ENCODE data around the gene UGT1A7. TPM values are rescaled to one million over a fixed set of nuclear protein-coding genes. Genes with fewer than 3 reads are reported as not detected.

The UGT1A7 gene
- polyA plus RNA-seq, 1 donor from 2014 or later: not detected

- Histone ChIP-seq H3K9ac (ENCODE audit: low read length) (no peak overlapping the region), H3K36me3 (ENCODE audit: insufficient read depth, low read length) (no peaks in the 10 kb centered on the region), H3K4me2 (ENCODE audit: low read length) (no peak overlapping the region), H3K4me3 (ENCODE audit: low read length) (no peak overlapping the region), H3K9me2 (ENCODE audit: insufficient read depth, low read length) (no peaks in the 10 kb centered on the region), H3K79me2 (replicated peaks; ENCODE audit: insufficient read depth, low read length) (no peaks in the 10 kb centered on the region), H3K27me3 (ENCODE audit: insufficient read depth, low read depth, low read length) (no peaks in the 10 kb centered on the region), H4K20me1 (ENCODE audit: insufficient read depth) (no peaks in the 10 kb centered on the region), H3K27ac (ENCODE audit: low read length) (no peak overlapping the region), H3F3A (ENCODE audit: insufficient read depth, low read length, poor library complexity, severe bottlenecking) (no peaks in the 10 kb centered on the region), H3K9me3 (ENCODE audit: low read length) (no peaks in the 10 kb centered on the region), H2AFZ (ENCODE audit: low read depth, low read length) (no peak overlapping the region)
- TF ChIP-seq POLR2AphosphoS5 (IDR thresholded peaks at IDR 0.05) (no peak), EZH2 (IDR thresholded peaks at IDR 0.05; ENCODE audit: borderline replicate concordance, insufficient read depth, low read length, poor library complexity, severe bottlenecking) (no peak), TAF1 (IDR thresholded peaks at IDR 0.05; ENCODE audit: low read depth) (no peak), EP300 (conservative IDR thresholded peaks at IDR 0.05; ENCODE audit: poor library complexity, severe bottlenecking) (no peak), RAD21 (conservative IDR thresholded peaks at IDR 0.05) (no peak), SMC3 (conservative IDR thresholded peaks at IDR 0.05; ENCODE audit: poor library complexity) (no peak), MXI1 (conservative IDR thresholded peaks at IDR 0.05; ENCODE audit: poor library complexity, severe bottlenecking) (no peak)
- TF ChIP-seq, protein P1, sequence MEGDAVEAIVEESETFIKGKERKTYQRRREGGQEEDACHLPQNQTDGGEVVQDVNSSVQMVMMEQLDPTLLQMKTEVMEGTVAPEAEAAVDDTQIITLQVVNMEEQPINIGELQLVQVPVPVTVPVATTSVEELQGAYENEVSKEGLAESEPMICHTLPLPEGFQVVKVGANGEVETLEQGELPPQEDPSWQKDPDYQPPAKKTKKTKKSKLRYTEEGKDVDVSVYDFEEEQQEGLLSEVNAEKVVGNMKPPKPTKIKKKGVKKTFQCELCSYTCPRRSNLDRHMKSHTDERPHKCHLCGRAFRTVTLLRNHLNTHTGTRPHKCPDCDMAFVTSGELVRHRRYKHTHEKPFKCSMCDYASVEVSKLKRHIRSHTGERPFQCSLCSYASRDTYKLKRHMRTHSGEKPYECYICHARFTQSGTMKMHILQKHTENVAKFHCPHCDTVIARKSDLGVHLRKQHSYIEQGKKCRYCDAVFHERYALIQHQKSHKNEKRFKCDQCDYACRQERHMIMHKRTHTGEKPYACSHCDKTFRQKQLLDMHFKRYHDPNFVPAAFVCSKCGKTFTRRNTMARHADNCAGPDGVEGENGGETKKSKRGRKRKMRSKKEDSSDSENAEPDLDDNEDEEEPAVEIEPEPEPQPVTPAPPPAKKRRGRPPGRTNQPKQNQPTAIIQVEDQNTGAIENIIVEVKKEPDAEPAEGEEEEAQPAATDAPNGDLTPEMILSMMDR (IDR thresholded peaks at IDR 0.05; ENCODE audit: poor library complexity, severe bottlenecking): no peak
- TF ChIP-seq, protein P2, sequence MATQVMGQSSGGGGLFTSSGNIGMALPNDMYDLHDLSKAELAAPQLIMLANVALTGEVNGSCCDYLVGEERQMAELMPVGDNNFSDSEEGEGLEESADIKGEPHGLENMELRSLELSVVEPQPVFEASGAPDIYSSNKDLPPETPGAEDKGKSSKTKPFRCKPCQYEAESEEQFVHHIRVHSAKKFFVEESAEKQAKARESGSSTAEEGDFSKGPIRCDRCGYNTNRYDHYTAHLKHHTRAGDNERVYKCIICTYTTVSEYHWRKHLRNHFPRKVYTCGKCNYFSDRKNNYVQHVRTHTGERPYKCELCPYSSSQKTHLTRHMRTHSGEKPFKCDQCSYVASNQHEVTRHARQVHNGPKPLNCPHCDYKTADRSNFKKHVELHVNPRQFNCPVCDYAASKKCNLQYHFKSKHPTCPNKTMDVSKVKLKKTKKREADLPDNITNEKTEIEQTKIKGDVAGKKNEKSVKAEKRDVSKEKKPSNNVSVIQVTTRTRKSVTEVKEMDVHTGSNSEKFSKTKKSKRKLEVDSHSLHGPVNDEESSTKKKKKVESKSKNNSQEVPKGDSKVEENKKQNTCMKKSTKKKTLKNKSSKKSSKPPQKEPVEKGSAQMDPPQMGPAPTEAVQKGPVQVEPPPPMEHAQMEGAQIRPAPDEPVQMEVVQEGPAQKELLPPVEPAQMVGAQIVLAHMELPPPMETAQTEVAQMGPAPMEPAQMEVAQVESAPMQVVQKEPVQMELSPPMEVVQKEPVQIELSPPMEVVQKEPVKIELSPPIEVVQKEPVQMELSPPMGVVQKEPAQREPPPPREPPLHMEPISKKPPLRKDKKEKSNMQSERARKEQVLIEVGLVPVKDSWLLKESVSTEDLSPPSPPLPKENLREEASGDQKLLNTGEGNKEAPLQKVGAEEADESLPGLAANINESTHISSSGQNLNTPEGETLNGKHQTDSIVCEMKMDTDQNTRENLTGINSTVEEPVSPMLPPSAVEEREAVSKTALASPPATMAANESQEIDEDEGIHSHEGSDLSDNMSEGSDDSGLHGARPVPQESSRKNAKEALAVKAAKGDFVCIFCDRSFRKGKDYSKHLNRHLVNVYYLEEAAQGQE (IDR thresholded peaks at IDR 0.05; ENCODE audit: borderline replicate concordance): no peak
These were observed 135.1 kb downstream of the UGT1A7 start for GRCh38 chr2:233816771-233817170.

- no peaks in the 10 kb centered on the region for H3F3A ChIP-seq (ENCODE audit: insufficient read depth, low read length, poor library complexity, severe bottlenecking)
- TF ChIP-seq, protein P1 (IDR thresholded peaks at IDR 0.05; ENCODE audit: poor library complexity, severe bottlenecking): no peak
- TF ChIP-seq EP300 (conservative IDR thresholded peaks at IDR 0.05; ENCODE audit: poor library complexity, severe bottlenecking): no peak
- no peaks in the 10 kb centered on the region for H3K9me2 ChIP-seq (ENCODE audit: insufficient read depth, low read length)
- no peak overlapping the region for H3K4me2 ChIP-seq (ENCODE audit: low read length)
- no peaks in the 10 kb centered on the region for H3K9me3 ChIP-seq (ENCODE audit: low read length)
- no peaks in the 10 kb centered on the region for H3K36me3 ChIP-seq (ENCODE audit: insufficient read depth, low read length)
- H4K20me1 ChIP-seq (ENCODE audit: insufficient read depth): no peaks in the 10 kb centered on the region
- H3K9ac ChIP-seq (ENCODE audit: low read length): no peak overlapping the region
- H3K27ac ChIP-seq (ENCODE audit: low read length): no peak overlapping the region
- H2AFZ ChIP-seq (ENCODE audit: low read depth, low read length): no peak overlapping the region
- H3K79me2 ChIP-seq (replicated peaks; ENCODE audit: insufficient read depth, low read length): no peaks in the 10 kb centered on the region
- no peaks in the 10 kb centered on the region for H3K27me3 ChIP-seq (ENCODE audit: insufficient read depth, low read depth, low read length)
- no peak overlapping the region for H3K4me3 ChIP-seq (ENCODE audit: low read length)
These were observed 135.7 kb downstream of the UGT1A7 start for GRCh38 chr2:233817361-233817911.
